NCI-H2196 treated with DMSO at 0.1 percent for 48 hours (cell line): Measurements from ENCODE around the gene COA8.

ENCODE experiments used
- DNase-seq: peaks from one replicate; lab custom pipeline; 2025; ENCODE audit not compliant: unreplicated experiment; lab: John Stamatoyannopoulos, UW

Gene COA8

DNA sequence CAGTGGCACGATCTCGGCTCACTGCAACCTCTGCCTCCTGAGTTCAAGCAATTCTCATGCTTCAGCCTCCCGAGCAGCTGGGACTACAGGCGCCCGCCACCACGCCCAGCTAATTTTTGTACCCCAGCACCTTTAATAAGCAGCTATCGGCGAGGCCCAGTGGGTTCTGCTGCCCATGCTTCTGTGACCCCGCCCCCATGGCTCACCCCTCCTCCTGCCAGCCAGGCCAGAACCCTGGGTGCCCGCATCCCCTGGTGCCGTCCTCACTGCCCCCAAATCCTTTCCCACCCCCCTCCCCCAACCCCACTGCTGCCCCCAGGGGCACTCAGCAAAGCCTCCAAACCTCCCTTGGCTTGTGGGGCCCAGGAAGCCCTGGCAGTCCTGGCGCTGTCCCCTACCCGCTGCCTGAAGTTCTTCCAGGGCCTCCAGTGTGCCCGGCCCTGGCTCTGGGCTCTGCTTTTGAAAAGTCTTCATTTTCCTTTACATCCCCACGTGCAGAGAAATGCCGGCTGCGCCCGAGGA is 14.8 kb upstream of the COA8 start:
- no peak for DNase-seq

DNA sequence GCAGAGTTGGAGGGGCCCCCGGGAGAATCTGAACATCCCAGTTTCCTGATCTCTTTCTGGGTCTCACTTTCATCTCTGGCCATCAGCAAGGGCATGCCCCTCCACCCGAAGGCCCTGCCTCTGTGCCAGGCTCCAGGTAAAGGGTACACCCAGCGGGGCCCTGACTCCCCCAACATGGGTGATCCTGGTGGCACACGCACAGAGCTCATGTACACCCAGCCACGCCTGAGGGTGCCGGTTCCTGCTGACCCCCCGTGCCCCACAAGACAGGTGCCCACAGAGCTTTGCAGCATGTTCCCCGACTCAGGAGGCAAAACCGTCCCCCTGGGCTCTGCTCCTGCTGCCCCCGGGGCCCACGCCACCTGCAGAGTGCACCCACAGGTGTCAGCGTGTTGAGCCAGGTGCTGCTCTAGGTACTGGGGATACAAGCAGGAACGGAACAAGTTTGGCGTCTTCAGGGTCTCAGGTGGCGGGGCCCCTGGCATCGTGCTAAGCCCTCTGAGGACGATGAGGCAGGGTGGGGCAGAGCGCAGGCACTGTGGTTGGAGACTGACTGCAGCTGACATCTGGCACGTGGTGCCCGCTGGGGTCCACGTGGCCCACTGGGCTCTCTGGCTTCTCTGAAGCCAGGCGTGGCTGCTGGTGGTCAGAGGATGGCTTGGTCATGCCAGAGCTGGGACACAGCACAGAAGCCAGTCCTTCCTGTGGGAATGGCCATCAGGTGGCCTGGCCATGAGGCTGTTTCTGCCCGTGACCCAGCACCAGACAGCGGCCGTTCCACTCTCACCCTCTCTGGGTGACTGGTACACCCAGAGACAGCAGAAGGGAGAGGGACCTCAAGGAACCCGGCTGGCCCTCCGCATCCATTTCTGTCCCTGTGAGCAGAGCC is 14.1 kb upstream of the COA8 start:
- no peak for DNase-seq

GRCh38 chr14:103549361-103550311 is 13.1 kb upstream of the COA8 start:
- DNase-seq: no peak

DNA sequence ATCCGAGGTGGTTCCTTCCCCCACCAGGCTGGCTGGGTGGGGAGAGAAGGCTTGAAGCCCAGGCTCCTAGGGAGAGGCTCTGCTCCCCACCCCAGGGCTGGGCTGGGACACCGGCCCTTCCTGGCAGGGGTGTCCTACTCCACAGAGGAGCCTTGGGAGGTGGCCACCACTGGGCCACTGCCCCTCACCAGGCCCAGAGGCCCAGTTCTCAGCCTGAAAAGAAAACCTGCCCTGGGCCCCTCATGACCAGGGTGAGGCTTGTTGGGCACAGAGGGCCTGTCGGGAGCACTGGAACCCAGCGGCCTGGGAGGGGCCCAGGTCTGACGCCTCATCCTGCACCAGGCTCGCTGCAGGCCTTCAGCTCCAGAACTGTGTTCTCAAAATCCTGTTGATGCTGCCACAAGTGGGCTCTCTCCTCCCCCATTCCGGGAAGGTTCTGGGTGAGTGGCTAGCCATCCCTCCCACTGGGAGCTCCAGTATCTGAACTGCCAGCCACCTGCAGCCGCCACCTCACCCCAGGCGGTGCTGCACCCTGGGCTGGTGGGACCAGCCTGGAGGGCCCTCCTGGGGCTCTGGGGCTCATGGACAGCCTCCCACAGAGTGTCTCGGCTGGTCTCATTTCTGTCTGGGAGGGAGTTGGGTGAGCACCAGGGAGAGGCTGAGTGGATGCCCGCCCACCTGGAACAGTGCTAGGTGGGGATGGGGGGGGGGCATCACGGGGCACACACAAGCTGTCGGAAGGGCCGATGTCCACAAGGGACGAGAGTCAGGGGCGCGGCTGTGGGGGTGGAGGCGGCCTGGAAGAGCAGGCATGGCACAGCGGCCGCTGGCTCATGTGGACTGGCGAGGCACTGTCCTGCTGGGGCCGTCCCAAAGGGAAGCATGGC is 12.1 kb upstream of the COA8 start:
- DNase-seq: no peak

GRCh38 chr14:103551338-103551762 is 11.4 kb upstream of the COA8 start:
- no peak for DNase-seq

GRCh38 chr14:103552011-103552845 is 10.5 kb upstream of the COA8 start:
- no peak for DNase-seq

- DNase-seq: no peak
Measured at GRCh38 chr14:103552846-103553210, 9.9 kb upstream of the COA8 start.

GRCh38 chr14:103555559-103556337 is 7.0 kb upstream of the COA8 start:
- no peak for DNase-seq

DNA sequence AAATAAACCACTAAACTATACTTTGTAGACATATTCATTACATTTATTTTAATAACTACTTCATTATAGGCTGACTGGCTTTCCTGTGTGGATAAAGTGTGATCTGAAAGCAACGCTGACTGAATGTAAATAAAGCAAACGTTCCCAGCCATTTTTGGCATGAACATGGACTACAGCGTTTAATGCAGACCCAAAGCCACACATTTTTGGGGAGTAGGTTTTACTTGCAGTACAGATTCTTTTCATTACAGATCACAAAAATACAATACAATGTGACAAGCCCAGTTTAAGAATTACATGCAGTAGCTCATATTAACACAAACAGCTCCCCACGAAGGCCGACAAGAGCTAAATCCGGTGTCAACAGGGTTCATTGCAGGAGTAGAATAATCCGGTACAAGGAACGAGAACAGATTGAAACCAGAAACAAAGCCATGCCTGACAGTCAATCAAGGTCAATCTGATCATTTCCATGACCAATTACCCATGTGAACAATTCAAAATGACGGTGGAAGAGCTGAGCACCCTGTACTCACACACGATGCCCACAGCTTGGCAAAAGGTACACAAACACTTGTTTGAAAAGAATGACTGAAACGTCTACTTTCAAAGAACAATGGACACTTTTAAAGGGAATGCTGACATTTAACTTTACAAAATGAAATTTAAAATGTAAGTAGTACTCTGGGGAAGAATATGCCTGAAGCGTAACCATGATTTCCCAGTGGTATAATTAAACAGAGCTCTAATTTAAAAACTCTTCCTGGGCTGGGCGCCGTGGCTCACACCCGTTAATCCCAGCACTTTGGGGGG is 5.6 kb upstream of the COA8 start:
- no peak for DNase-seq

DNA sequence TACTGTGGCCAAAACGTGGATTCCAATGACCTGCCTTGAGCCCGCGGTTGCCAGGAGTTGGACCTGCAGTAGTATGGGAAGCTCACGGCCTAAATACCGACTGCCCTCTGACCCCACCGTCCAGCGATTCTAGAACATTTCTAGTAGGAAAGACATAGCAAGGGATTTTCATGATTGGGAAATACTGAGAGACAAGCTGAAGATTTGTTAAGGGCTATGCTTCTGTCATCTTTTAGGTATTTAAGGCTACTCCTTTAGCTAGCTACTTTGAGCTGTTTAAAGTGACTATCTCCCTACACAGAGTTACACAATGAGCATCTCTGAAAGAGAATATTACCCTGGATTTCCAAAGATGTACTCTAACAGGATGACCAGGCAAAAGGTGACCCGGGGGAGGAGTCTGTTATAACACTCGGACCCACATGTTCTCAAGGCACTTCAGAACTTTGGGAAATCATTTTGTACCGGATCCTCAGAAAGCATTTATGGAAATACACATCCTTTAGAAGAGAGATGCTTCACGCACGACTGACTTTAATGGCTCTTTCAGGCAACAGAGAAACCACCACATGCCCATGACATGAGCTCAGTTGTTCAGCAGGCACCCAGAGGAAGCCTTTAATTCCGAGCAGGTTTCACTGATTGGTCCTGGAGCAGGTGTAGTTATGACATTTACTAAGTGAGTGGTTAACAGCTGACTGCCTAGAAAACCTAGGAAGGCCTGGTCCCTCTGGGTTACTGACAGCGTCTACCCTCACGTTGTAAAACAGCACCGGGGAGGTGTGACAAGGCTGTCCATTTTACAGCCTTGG is 4.5 kb upstream of the COA8 start:
- DNase-seq: peak; percentile 16

GRCh38 chr14:103559766-103560165 is 3.0 kb upstream of the COA8 start:
- no peak for DNase-seq

- DNase-seq: no peak
Measured at GRCh38 chr14:103560691-103561090, 2.1 kb upstream of the COA8 start.

GRCh38 chr14:103561381-103562178 is 1.2 kb upstream of the COA8 start:
- DNase-seq: no peak

DNA sequence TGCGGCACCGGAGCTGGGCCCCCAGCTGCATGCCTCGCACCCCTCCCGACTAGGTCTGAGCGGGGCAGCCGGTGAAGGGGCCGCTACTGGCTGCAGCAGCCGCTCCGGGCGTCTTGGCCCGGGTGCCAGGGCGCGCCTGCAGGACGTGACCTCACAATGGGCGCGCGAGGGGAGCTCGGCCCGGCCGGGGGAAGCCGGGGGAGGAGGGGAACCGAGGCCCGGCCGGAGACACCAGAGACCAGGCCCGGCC is 656 bp upstream of the COA8 start:
- DNase-seq: no peak

- DNase-seq: no peak
Measured at GRCh38 chr14:103563226-103563620, 463 bp downstream of the COA8 start.

DNA sequence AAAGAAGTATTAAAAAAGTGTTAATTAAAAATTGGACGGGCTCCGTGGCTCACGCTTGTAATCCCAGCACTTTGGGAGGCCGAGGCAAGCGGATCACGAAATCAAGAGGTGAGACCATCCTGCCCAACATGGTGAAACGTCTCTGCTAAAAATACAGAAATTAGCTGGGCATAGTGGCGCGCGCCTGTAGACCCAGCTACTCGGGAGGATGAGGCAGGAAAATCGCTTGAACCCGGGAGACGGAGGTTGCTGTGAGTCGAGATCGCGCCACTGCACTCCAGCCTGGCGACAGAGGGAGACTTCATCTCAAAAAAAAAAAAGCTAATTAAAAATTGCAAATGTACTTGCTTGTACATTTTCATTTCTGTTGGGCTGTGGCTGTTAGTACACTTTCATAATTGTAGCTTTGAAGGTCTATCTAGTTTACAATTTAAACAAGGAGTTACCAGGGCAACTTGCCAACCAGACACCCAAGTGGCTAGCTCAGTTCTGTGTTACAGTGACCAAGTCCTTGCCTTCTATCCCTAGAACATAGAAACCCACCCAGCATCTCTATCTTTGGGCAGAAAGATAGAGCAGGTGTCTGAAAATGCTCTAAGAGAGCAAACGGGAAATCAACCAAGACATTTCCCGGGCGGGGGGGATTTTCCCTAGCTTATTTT is 1.2 kb downstream of the COA8 start:
- DNase-seq: no peak
